DMS114 treated with DMSO at 0.1 percent for 48 hours (cell line): ENCODE data around the gene NEK11.
"Not testable (repeated sequence)": the region's sequence is repeated elsewhere in the genome, so short reads cannot be mapped to it uniquely, and the experiment has no call there.

ENCODE experiments used
- DNase-seq: peaks from one replicate; lab custom pipeline; 2025; ENCODE audit not compliant: unreplicated experiment; lab: John Stamatoyannopoulos, UW

Gene NEK11

DNA sequence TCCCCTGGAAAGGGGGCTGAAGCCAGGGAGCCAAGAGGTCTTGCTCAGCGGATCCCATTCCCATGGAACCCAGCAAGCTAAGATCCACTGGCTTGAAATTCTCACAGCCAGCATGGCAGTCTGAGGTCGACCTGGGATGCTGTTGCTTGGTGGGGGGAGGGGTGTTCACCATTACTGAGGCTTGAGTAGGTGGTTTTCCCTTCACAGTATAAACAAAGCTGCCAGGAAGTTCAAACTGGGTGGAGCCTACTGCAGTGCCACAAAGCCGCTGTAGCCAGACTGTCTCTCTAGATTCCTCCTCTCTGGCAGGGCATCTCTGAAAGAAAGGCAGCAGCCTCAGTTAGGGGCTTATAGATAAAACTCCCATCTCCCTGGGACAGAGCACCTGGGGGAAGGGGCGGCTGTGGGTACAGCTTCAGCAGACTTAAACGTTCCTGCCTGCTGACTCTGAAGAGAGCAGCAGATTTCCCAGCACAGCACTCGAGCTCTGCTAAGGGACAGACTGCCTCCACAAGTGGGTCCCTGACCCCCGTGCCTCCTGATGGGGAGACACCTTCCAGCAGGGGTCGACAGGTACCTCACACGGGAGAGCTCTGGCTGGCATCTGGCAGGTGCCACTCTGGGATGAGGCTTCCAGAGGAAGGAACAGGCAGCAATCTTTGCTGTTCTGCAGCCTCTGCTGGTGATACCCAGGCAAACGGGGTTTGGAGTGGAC, 15.8 kb downstream of the NEK11 start:
- DNase-seq = not testable (repeated sequence)

DNA sequence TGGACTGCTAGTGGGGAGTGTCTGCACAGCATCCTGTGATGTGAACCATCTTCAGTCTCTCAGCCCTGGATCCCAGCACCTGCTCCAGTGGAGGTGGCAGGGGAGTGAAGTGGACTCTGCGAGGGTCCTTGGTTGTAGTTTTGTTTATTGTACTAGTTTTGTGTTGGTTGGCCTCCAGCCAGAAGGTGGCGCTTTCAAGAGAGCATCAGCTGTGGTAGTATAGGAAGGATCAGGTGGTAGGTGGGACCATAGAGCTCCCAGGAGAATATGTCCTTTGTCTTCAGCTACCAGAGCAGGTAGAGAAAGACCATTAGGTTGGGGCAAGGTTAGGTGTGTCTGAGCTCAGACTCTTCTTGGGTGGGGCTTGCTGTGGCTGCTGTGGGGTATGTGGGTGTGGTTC, 20.9 kb downstream of the NEK11 start:
- no peak for DNase-seq

DNA sequence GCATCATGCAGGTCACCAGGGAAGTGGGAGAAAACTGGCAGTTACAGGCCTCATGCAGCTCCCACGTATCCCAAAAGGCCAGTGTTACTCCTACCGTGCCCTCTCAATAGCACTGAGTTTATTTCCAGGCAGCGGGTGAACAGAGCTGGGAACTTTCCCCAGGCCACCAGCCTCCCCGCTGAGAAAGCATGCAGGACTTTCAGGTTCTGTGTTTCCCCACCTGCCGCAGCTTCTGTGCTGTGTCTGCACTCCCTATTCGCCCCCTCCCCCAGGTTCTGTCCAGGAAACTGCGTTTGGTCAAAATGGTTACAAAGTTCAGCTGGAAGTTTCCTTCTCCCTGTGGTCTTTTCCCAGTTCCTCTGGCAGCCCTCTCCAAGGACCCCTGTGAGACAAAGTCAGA, 21.4 kb downstream of the NEK11 start:
- DNase-seq = no peak

DNA sequence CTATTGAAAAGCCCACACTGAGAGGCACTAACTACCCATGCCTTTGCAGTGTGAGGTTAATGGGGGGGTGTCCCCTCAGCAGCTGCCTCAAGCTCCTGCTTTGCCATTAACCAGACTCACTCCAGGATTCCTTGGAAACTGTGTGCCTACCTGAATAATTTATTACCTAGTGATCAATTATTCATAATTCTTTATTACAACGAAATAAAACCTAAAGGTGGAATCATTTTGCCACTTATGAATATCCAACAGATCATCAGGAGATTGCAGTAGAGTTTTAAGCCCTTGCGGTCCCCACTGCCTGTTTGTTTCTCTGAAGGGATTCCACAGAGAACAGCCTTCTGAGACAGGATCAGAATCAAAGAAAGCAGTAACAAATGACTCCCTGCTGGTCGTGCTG, 23.3 kb downstream of the NEK11 start:
- DNase-seq = no peak

DNA sequence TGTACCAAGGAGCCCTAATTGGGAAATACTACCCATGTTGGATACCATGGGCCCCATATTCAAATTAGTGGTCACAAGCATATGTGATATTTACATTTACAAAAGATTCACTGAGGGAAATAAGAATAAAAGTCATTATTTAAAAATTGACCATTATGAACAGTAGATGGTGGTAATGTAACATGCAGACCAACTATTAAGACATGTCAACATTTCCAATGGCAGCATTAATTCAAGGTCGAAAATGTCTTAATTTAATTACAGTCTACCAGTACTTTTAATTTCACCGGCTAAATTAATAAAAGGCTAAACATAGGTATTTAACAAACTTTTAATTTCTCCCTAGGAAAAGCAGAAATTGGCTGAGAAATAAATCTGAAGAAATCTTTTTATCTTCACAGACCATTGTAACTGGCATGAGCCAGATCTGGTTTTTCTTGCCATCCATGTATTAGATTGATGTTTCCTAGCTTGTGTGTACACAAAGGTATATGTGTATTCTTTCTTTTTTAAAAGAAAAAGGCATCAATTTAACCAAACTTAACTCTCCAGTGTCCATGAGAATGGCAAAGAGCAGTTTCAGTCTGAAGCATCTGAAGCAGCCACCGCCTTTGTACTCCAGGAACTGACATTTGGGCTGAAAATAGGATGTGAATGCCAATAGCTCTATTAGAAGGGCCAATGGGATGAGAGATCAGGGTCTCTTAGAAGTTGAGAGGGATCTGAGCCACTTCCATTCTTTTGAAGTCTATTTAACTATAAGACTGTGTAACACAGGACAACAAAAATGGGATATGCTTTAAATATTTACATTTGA, 26.6 kb downstream of the NEK11 start:
- DNase-seq = no peak

DNA sequence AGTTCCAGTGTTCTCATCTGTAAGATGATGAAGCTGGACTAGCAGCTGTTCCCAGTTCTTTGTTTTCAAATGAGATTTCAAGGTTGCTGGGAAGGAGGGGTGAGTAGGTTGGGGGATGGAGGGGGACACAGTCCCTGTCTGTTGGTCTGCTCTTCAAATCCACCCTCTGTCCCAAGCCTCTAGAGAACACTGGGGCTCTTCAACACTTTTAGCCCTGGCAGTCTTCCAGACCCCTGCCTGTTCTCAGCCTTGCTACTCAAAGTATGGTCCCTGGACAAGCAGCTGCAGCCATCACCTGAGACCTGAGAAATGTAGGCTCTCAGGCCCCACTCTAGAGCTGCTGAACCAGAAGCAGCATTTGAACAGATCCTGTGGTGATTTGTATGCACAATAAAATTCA, 41.3 kb downstream of the NEK11 start:
- no peak for DNase-seq

DNA sequence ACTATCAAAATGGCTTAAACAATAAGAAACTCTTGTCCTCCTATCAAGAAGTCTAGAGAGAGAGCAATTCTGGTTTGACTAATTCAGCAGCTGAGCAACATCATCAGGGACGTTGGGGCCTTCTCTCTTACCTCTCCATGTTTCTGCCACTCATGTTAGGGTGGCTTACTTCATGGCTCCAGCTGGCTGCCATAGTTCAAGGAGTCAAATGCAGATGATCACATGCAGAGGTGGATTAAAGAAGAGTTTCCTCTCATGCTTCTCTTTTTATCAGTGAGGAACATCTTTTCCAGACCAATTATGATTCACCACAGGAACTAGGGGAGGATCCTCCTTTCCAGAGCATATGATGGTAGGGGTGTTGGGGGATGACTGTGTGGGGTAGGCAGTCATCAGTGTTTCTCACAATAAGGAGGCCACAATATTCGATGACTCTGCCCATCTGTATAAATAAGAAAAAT, 45.5 kb downstream of the NEK11 start:
- no peak for DNase-seq

DNA sequence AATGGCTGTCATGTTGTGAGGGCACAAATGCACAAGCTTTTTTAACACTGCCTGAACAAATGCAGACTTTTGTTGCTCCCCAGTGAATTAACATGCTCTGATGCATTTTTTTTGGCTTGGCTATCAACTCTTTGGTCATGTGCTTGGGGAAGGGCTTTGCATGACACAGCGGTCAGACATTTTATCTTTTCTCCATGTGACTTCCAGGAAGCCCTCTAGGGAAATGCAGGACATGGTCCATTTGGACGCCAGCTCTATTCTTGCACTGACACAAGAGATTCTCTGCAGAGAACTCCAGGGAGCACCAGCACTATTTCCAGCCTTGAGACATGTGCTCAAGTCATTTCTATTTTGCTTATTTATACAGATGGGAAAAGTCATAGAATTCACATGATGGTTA, 46.2 kb downstream of the NEK11 start:
- no peak for DNase-seq

DNA sequence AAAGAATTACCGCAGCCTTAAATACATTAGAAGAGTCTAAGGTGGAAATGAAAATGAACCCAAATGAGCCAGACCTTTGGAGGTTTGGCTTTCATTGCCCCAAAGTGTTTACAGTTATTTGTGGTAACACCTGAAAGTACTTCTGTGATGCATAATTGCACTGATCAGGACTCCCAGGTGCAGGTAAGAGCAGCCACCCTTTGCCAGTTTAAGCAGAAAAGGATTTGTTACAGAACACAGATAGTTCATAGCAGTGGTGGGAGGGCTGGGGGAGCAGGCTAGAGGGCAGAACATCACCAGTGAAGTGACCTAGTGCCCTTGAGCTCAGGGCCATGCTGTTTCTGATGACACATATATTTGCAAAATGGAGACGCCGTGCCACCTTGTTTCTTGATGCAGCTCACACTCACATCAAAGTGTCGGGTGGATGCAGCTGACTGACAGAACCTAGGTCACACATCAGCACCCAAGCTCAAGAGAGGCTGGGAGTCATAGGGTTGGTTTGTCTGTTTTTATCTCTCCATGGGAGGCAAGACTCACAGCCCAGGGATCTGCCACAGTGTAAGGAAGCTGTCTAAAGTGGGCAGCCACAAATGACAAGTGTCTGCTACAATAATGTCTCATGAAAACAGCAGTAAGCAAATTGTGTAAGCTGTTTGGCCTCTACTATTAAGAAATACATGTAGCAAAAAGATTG, 49.1 kb downstream of the NEK11 start:
- DNase-seq = no peak

DNA sequence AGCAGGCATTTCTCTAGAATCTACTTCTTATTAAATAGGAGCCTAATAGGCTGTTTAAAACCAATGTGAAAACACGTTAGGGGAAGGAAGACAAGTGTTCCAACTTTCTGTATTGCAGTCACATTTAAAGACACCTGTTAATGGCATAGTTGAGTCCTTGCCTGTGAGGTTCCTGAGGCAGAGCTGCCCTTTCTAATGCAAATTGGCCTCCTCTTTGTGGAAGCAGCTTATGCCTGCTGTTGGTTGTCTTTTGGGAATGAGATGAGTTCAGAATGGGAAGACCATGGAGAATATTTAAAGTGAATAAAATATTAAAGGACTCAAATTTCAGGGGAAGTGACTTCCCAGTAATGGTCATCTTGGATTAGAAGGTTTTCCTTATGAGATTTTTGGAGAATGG, 51.2 kb downstream of the NEK11 start:
- no peak for DNase-seq

DNA sequence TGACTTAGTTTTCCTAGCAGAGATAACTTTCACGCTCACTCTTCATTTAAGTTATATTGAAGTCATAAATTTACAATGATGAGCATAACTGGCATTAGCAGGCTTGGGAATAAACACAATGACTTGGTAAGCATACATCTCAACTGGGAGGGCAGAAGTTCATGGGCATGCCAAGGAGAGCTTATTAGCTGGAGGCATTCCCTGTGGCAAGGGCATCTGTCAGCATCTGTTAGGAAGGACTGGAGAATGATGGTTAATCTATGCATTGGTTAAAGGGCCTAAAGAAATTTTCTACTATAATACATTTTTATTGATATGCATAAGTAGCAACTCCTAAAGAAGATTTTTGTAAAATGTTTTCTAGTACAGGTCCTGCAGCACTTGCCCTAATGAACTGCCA, 52.4 kb downstream of the NEK11 start:
- no peak for DNase-seq

DNA sequence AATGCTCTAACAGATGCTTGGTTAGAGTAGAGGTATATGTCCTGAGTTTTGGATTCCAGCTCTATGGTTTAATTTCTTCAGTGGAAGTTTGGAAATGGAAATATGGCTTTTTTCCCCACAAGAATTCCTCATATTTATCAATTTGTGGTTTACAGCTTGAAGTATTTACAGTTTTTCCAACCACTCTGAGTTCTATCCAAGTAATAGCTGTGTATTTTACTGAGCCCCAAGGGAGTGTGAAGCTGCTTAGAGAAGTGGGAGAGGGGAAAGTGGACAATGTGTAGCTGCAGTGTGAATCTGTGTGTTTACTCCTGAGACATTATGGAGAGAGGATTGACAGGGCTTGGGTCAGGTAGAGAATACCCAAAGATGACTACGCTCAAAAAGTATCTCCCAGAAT, 54.5 kb downstream of the NEK11 start:
- no peak for DNase-seq

DNA sequence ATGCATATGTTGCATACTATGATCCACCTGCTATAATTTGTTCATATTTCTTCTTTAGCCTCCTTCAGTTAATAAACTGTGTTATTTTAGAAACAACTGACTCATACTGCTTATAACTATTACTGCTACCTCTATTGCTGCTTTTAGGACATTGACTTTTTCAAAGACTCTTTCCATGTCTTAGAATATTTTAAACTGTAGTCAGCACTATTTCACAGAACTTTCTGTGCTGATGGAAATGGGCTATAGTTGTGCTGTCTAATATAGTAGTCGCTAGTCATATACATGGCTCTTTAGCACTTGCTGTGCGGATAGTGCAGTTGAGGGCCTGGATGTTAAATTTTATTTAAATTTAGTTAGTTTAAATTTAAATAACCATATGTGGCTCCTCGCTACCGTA, 55.6 kb downstream of the NEK11 start:
- no peak for DNase-seq

DNA sequence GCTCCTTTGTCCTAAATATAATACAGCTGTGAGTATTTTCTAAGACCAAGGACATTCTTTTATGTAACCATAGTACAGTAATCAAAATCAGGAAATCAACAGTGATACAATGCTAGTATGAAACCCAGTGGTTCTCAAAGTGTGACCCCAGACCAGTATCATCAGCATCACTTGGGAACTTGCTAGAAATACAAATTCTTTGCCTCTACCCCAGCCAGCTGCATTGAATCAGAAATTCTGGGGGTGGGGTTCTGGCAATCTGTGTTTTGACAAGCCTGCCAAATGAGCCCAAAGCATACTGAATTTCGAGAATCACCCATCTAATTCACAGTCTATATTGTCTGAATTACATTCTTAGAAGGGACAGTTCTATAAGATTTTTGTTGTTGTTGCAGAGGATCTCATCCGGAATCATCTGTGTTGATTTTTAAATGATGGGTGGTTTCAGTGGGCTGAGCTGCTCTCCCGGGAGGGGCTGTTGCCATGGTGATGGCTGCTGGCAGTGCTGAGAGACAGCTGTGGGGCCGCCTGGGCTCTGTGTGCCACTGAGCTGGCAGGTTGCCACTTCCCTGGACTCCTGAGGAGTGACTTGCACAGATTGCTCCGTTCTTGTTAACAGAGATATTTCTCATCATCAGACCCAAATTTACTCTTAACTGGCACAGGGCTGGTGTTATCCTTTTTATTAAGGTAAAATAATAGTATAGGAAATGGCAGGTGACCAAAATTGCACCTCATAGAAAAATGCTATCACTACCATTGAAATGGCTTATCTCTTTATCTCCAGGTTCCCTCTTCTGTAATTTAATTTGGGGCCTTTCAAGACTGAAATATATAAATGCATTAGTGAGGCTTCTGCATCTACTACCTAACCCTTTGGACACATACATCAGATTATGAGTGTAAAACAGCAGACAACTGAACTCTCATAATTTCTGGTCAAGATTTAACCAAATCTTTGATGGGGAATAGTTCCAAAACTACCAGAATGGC, 56.5 kb downstream of the NEK11 start:
- DNase-seq = no peak

DNA sequence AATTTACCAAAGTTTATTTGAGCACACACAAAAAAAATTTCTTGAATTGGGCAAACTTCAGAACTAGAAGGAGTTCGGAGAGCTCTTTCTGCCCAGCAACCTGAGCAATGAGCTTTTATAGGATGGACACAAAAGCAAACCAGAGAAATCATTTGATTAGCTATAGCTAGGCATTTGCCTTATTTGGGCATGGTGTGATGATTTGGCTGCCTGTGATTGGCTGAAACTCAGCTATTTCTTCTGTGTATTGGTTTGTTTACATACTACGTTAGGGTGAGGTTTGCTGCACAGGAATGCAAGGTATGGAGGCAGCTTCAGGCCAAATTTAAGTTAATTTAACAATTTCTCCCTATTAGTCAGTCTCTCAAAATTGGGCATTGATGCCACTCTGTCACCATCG, 65.1 kb downstream of the NEK11 start:
- no peak for DNase-seq

DNA sequence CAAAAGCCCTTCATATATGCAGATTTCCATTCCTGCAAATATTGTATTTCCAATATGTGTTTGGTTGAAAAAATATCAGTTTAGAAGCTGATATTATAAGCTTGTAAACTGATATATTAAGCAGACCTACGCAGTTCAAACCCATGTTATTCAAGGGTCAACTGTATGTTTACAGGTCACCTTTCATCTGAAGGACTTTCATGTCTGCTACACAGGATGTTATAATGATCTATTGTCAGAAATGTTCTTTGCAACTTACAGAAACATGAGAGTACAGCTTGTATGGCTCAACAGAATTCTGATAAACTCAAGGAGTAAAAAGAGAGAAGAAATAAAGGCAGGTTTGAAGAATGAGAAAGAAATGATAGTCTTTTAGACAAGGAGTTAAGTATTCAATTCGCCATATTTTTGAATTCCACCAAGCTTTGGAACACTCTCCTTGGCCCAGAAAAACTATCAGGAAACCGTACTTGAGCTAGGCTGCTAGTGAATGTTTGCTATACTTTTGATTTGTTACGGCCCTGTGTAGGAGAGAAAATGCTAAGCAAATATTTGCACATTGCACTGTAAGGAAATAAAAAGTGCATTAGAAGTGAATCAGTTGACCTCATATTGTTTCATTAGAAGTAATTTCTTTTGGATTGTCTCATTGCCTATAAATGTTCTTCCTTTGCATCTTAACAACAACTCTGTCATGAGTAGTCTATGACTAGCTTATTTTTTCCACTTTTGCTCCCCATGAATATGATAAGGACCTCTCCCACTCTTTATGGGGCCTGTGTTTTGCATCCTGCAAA, 81.2 kb downstream of the NEK11 start:
- no peak for DNase-seq

DNA sequence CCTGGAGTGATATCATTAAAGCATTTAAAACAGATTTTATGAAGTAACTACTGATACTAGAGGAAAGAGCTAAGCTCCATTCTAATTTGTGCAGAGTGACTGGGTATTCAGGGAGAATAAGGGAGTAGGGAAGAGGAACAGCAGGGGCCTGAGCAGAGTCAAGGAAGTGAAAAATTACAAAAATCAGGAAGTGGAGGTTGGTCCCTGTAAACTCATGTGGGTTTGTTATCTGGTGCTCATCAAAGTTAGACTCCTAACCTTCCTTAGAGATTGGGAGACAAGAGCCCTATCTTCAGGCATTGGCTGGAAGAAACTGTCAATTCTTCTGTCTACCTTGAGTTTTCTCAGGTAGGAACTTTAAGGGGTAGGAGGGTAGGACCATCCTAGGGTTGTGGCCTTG, 82.5 kb downstream of the NEK11 start:
- DNase-seq = no peak

DNA sequence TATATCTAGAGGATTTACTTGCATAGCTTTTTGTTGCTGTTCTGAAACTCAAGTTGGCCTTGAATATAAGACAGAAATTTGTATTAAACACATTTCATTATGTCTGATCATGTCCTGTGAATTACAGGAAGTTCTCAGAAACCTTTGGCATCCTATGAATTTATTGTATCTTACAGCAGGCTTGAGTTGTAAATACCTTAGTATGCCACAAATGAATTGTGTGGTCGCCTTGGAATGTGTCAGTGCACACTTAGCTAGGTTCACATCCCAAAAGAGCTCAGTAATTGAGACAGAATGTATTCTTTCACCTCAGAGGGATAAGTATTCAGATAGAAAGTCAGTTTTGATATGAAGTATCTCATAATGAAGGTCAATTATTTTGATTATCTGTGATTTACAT, 83.4 kb downstream of the NEK11 start:
- DNase-seq = no peak

DNA sequence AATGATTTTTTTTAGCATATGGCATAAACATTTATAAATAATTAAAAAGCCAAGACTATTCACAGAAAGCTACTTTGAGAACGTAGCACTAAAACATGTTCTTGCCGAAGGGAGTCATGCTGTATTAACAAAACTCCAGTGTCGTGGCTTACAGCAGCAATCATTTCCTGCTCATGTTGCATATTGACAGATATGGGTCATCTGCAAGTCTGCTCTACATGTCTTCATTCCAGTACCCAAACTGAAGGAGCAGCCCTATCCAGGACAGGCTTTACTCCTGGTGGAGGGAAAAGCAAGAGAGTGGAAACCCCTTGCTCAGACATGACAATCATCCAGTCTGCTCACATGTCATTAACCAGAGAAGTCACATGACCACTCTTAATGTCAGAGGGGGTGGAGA, 87.6 kb downstream of the NEK11 start:
- no peak for DNase-seq

DNA sequence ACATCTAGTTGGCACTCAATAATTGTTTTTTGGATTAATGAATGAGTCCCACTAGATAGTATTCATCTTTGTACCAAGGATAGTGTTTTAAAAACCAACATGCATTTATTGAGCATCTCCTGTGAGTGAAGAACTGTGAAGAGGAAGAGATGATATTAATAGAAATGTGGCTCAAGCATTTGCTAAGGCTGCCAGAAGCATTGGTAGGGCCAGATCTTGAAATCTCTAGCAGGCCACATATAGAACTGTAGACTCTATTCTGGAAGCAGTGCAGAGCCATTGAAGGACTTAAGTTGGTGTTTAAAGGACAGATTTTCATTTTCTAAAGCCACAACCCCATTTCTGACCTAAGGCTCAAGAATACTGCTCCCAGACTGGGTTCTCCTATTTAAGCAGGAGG, 99.0 kb downstream of the NEK11 start:
- no peak for DNase-seq
